Glutamatergic neuron (in vitro differentiated cells): Measurements from ENCODE around the gene SCD5. TPM values are rescaled to one million over a fixed set of nuclear protein-coding genes. Genes with fewer than 3 reads are reported as not detected.

Experiments
- DNase-seq: peaks from one replicate; pipeline ENCODE4 v3.0.0; 2022
- H3K27ac Mint-ChIP-seq: one replicate; pipeline ENCODE4 v1.8.0; 2020; ENCODE audit warnings: mild to moderate bottlenecking, mixed read lengths, inconsistent platforms; ENCODE audit not compliant: unreplicated experiment
- H3K27me3 Mint-ChIP-seq: one replicate; pipeline ENCODE4 v1.8.0; 2020; ENCODE audit warnings: mild to moderate bottlenecking, moderate library complexity, mixed read lengths, inconsistent platforms; ENCODE audit not compliant: unreplicated experiment
- H3K36me3 Mint-ChIP-seq: one replicate; pipeline ENCODE4 v1.8.0; 2020; ENCODE audit warnings: mild to moderate bottlenecking, mixed read lengths, inconsistent platforms; ENCODE audit not compliant: unreplicated experiment
- H3K4me1 Mint-ChIP-seq: one replicate; pipeline ENCODE4 v1.8.0; 2020; ENCODE audit warnings: mild to moderate bottlenecking, low read depth, mixed read lengths, inconsistent platforms; ENCODE audit not compliant: unreplicated experiment
- H3K4me3 Mint-ChIP-seq: one replicate; pipeline ENCODE4 v1.8.0; 2020; ENCODE audit warnings: mild to moderate bottlenecking, mixed read lengths, inconsistent platforms; ENCODE audit not compliant: unreplicated experiment
- H3K9me3 Mint-ChIP-seq: one replicate; pipeline ENCODE4 v1.8.0; 2020; ENCODE audit warnings: mild to moderate bottlenecking, moderate library complexity, mixed read lengths, inconsistent platforms; ENCODE audit not compliant: unreplicated experiment
- CTCF ChIP-seq: fragments of 200-600 bp; sonication (generic); IDR thresholded peaks from one replicate; pipeline ENCODE4 v1.5.0; 2021; ENCODE audit not compliant: partially characterized antibody, unreplicated experiment
- total RNA-seq: library from RNA; stranded (reverse); fragmentation: NEBNext Ultra II Directional; extraction: Animal tissue kit (Norgen Biotek cat#: 25700); gene quantifications from one replicate; pipeline ENCODE4 v1.2.1, GENCODE V29; 2021; ENCODE audit not compliant: unreplicated experiment

SCD5 gene
- total RNA-seq, 1 donor from 2014 or later: 31.9 TPM

- H3K36me3 Mint-ChIP-seq: no peaks in the 10 kb centered on the region
- no peak overlapping the region for H3K4me3 Mint-ChIP-seq
- no peak for TF ChIP-seq CTCF
- DNase-seq: no peak
- H3K27ac Mint-ChIP-seq: no peak overlapping the region
- no peaks in the 10 kb centered on the region for H3K9me3 Mint-ChIP-seq
- H3K4me1 Mint-ChIP-seq: no peaks in the 10 kb centered on the region
- no peaks in the 10 kb centered on the region for H3K27me3 Mint-ChIP-seq
These were observed 153.9 kb downstream of the SCD5 start for GRCh38 chr4:82644734-82645126.

- peaks cover 1% of the 10 kb centered on the region for H3K9me3 Mint-ChIP-seq
- TF ChIP-seq CTCF: no peak
- peaks cover 2% of the 10 kb centered on the region for H3K27me3 Mint-ChIP-seq
- H3K4me3 Mint-ChIP-seq: no peak overlapping the region
- H3K36me3 Mint-ChIP-seq: no peaks in the 10 kb centered on the region
- no peaks in the 10 kb centered on the region for H3K4me1 Mint-ChIP-seq
- H3K27ac Mint-ChIP-seq: no peak overlapping the region
- DNase-seq: no peak
These were observed 154.4 kb downstream of the SCD5 start for GRCh38 chr4:82643994-82644733.

- no peak overlapping the region for H3K4me3 Mint-ChIP-seq
- H3K9me3 Mint-ChIP-seq: peaks cover 1% of the 10 kb centered on the region
- peaks cover 3% of the 10 kb centered on the region for H3K27me3 Mint-ChIP-seq
- TF ChIP-seq CTCF: no peak
- H3K36me3 Mint-ChIP-seq: no peaks in the 10 kb centered on the region
- no peak overlapping the region for H3K27ac Mint-ChIP-seq
- DNase-seq: no peak
- no peaks in the 10 kb centered on the region for H3K4me1 Mint-ChIP-seq
These were observed 156.3 kb downstream of the SCD5 start for GRCh38 chr4:82642331-82642730.

- H3K27ac Mint-ChIP-seq: no peak overlapping the region
- H3K27me3 Mint-ChIP-seq: peaks cover 3% of the 10 kb centered on the region
- H3K4me3 Mint-ChIP-seq: no peak overlapping the region
- TF ChIP-seq CTCF: no peak
- no peaks in the 10 kb centered on the region for H3K4me1 Mint-ChIP-seq
- no peaks in the 10 kb centered on the region for H3K36me3 Mint-ChIP-seq
- peaks cover 1% of the 10 kb centered on the region for H3K9me3 Mint-ChIP-seq
- DNase-seq: no peak
These were observed 158.1 kb downstream of the SCD5 start for GRCh38 chr4:82640540-82640939.

- H3K4me3 Mint-ChIP-seq: no peak overlapping the region
- H3K4me1 Mint-ChIP-seq: no peaks in the 10 kb centered on the region
- TF ChIP-seq CTCF: no peak
- peaks cover 1% of the 10 kb centered on the region for H3K9me3 Mint-ChIP-seq
- no peak overlapping the region for H3K27ac Mint-ChIP-seq
- peaks cover 3% of the 10 kb centered on the region for H3K27me3 Mint-ChIP-seq
- H3K36me3 Mint-ChIP-seq: no peaks in the 10 kb centered on the region
- no peak for DNase-seq
These were observed 158.6 kb downstream of the SCD5 start for GRCh38 chr4:82639971-82640370.
